ENCODE data around the gene ADAM11. TPM values are rescaled to one million over a fixed set of nuclear protein-coding genes. Genes with fewer than 3 reads are reported as not detected.

The ADAM11 gene
- total RNA-seq, 1 donor from 2014 or later: 0.06 TPM

- TF ChIP-seq CTCF (conservative IDR thresholded peaks at IDR 0.05; ENCODE audit: low read depth, low read length): no peak
- DNase-seq (ENCODE audit: low read depth): no peak
- H3K4me3 ChIP-seq (ENCODE audit: low read depth, low read length): peak overlapping the region; percentile 57
Measured at GRCh38 chr17:44775838-44776621, 17.2 kb downstream of the ADAM11 start.

GRCh38 chr17:44776628-44777393, 18.0 kb downstream of the ADAM11 start:
- H3K4me3 ChIP-seq (ENCODE audit: low read depth, low read length): no peak overlapping the region
- DNase-seq (ENCODE audit: low read depth): no peak
- TF ChIP-seq CTCF (conservative IDR thresholded peaks at IDR 0.05; ENCODE audit: low read depth, low read length): no peak

GRCh38 chr17:44777394-44778348, 18.9 kb downstream of the ADAM11 start:
- TF ChIP-seq CTCF (conservative IDR thresholded peaks at IDR 0.05; ENCODE audit: low read depth, low read length): no peak
- no peak overlapping the region for H3K4me3 ChIP-seq (ENCODE audit: low read depth, low read length)

GRCh38 chr17:44778656-44779210, 19.9 kb downstream of the ADAM11 start:
- TF ChIP-seq CTCF (conservative IDR thresholded peaks at IDR 0.05; ENCODE audit: low read depth, low read length): no peak
- H3K4me3 ChIP-seq (ENCODE audit: low read depth, low read length): peak overlapping the region; percentile 53
- DNase-seq (ENCODE audit: low read depth): no peak

More at GRCh38 chr17:44777394-44778348, 18.9 kb downstream of the ADAM11 start:
- no peak for DNase-seq (ENCODE audit: low read depth)

GRCh38 chr17:44779211-44780025, 20.6 kb downstream of the ADAM11 start:
- H3K4me3 ChIP-seq (ENCODE audit: low read depth, low read length): peak overlapping the region; percentile 53
- no peak for DNase-seq (ENCODE audit: low read depth)
- peak; percentile 92 for TF ChIP-seq CTCF (conservative IDR thresholded peaks at IDR 0.05; ENCODE audit: low read depth, low read length)

Data from epithelial cell of proximal tubule (primary cell).